KMS-11 (cell line): ENCODE data around the gene UCK2.
A peak's percentile ranks its signal among the peaks of the same experiment; 100 is the strongest.

ENCODE experiments used
- H2AFZ ChIP-seq: fragments of 200-600 bp; sonication (generic); 2 replicates; pipeline ENCODE4 v1.6.1; 2016; ENCODE audit warnings: antibody characterized with exemption, mixed run types, low read depth
- H3K27ac ChIP-seq: fragments of 200-600 bp; sonication (generic); 2 replicates; pipeline ENCODE4 v1.6.1; 2016; ENCODE audit warnings: mild to moderate bottlenecking, mixed run types
- H3K27me3 ChIP-seq: fragments of 200-600 bp; sonication (generic); 2 replicates; pipeline ENCODE4 v1.6.1; 2017; ENCODE audit warnings: mild to moderate bottlenecking, low read depth, mixed run types, moderate library complexity; ENCODE audit not compliant: insufficient read depth
- H3K36me3 ChIP-seq: fragments of 200-600 bp; sonication (generic); 2 replicates; pipeline ENCODE4 v1.6.1; 2017; ENCODE audit warnings: mild to moderate bottlenecking, mixed run types; ENCODE audit not compliant: insufficient read depth
- H3K4me1 ChIP-seq: fragments of 200-600 bp; sonication (generic); 2 replicates; pipeline ENCODE4 v1.6.1; 2016; ENCODE audit warnings: mild to moderate bottlenecking, low read depth, mixed run types; ENCODE audit not compliant: poor library complexity, severe bottlenecking
- H3K4me2 ChIP-seq: fragments of 200-600 bp; sonication (generic); 2 replicates; pipeline ENCODE4 v1.7.0; 2016; ENCODE audit warnings: mild to moderate bottlenecking, mixed run types
- H3K4me3 ChIP-seq: fragments of 200-600 bp; sonication (generic); IDR thresholded peaks from 2 replicates; pipeline ENCODE4 v1.6.1; 2017; ENCODE audit warnings: low read depth, low read length, mixed read lengths; ENCODE audit not compliant: insufficient read depth
- H3K79me2 ChIP-seq: fragments of 200-600 bp; sonication (generic); 2 replicates; pipeline ENCODE4 v1.6.1; 2016; ENCODE audit warnings: low read depth, mixed run types; ENCODE audit not compliant: insufficient read depth
- H3K9ac ChIP-seq: fragments of 200-600 bp; sonication (generic); 2 replicates; pipeline ENCODE4 v1.6.1; 2016; ENCODE audit warnings: mild to moderate bottlenecking, mixed run types
- H4K20me1 ChIP-seq: fragments of 200-600 bp; sonication (generic); 2 replicates; pipeline ENCODE4 v1.6.1; 2016; ENCODE audit warnings: mild to moderate bottlenecking, mixed run types; ENCODE audit not compliant: insufficient read depth
- TF ChIP-seq, protein P1 (sequence below): fragments of 200-600 bp; sonication (generic); conservative IDR thresholded peaks from 2 replicates; pipeline ENCODE4 v1.6.1; 2017; ENCODE audit warnings: low read depth, mild to moderate bottlenecking, antibody characterized with exemption, low read length, moderate library complexity, mixed read lengths

UCK2 gene

DNA sequence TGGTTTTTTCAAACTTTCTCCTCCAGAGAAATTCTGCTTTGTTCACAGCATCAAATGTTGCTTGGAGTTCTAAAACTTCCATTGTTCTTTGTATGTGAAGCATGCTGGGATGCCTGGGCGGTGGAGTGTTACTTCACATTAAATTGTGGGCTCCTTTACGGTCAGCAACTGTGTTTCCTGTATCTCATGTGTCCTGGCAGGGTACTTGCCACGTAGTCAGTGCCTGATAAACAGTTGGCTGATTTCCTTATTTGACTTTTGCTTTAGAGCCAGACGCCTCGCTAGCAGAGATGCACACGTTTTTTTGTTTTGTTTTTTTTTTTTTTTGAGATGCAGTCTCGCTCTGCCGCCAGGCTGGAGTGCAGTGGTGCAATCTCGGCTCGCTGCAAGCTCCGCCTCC lies 96.7 kb downstream of the UCK2 start:
- no peaks in the 10 kb centered on the region for H4K20me1 ChIP-seq

DNA sequence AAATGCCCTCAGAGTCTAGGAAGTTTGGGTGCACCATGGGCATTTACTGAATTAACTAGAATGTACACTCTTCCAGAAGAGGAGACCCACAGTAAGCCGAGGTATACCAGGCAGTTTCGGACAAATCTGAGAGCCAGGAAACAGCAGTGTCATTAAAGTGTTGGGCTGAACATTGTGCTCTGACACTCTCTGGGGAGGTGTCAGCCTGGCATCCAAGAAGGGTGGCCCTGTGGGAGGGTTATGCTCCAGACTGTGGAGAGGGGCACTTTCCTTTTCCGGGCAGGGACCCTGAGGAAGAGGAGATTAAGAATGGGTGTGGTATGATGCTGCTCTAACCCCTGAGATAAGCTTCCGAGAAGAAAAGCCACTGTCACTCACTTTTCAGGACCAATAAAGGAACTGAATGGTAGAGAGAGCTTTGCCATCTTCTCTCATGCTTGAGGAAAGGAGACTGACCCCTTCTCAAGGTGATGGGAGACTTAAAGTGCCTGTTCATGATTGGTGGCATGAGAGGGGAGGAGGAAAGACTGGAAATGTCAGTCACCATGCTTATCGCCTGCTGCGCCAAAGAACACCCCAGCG lies 98.2 kb downstream of the UCK2 start:
- Histone ChIP-seq H3K79me2 (no peaks in the 10 kb centered on the region), H3K4me1 (peaks cover 7% of the 10 kb centered on the region), H3K4me3 (no peak overlapping the region), H3K9ac (no peak overlapping the region), H3K4me2 (no peak overlapping the region), H3K27ac (no peak overlapping the region), H2AFZ (no peak overlapping the region), H3K27me3 (no peaks in the 10 kb centered on the region), H4K20me1 (no peaks in the 10 kb centered on the region), H3K36me3 (no peaks in the 10 kb centered on the region)
- TF ChIP-seq, protein P1, sequence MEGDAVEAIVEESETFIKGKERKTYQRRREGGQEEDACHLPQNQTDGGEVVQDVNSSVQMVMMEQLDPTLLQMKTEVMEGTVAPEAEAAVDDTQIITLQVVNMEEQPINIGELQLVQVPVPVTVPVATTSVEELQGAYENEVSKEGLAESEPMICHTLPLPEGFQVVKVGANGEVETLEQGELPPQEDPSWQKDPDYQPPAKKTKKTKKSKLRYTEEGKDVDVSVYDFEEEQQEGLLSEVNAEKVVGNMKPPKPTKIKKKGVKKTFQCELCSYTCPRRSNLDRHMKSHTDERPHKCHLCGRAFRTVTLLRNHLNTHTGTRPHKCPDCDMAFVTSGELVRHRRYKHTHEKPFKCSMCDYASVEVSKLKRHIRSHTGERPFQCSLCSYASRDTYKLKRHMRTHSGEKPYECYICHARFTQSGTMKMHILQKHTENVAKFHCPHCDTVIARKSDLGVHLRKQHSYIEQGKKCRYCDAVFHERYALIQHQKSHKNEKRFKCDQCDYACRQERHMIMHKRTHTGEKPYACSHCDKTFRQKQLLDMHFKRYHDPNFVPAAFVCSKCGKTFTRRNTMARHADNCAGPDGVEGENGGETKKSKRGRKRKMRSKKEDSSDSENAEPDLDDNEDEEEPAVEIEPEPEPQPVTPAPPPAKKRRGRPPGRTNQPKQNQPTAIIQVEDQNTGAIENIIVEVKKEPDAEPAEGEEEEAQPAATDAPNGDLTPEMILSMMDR = no peak

More for the DNA sequence above, 96.7 kb downstream of the UCK2 start:
- Histone ChIP-seq H3K4me3 (no peak overlapping the region), H3K36me3 (no peaks in the 10 kb centered on the region), H3K4me2 (no peak overlapping the region), H3K79me2 (no peaks in the 10 kb centered on the region), H2AFZ (no peak overlapping the region), H3K4me1 (peaks cover 7% of the 10 kb centered on the region), H3K27ac (no peak overlapping the region), H3K9ac (no peak overlapping the region), H3K27me3 (no peaks in the 10 kb centered on the region)
- TF ChIP-seq, protein P1 = no peak

DNA sequence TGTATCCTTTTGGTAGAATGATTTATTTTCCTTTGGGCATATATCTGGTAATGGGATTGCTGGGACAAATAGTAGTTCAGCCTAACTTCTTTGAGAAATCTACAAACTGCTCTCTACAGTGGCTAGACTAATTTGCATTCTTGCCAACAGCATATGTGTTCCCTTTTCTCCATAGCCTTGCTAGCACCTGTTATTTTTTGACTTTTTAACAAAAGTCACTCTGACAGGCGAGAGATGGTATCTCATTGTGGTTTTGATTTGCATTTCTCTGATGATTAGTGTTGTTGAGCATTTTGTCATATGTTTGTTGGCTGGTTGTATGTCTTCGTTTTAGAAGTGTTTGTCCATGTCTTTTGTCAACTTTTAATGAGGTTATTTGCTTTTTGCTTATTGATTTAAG lies 99.8 kb downstream of the UCK2 start:
- H3K27ac ChIP-seq = no peak overlapping the region
- no peaks in the 10 kb centered on the region for H4K20me1 ChIP-seq
- TF ChIP-seq, protein P1 = no peak

GRCh38 chr1:165928075-165928731 lies 100.8 kb downstream of the UCK2 start:
- Histone ChIP-seq H3K36me3 (no peaks in the 10 kb centered on the region), H2AFZ (no peak overlapping the region), H3K4me3 (no peak overlapping the region), H3K79me2 (no peaks in the 10 kb centered on the region), H3K27ac (no peak overlapping the region), H3K9ac (no peak overlapping the region), H4K20me1 (no peaks in the 10 kb centered on the region), H3K4me1 (peaks cover 7% of the 10 kb centered on the region), H3K27me3 (no peaks in the 10 kb centered on the region), H3K4me2 (no peak overlapping the region)
- TF ChIP-seq, protein P1 = peak; percentile 99

More for the DNA sequence above, 99.8 kb downstream of the UCK2 start:
- Histone ChIP-seq H3K4me2 (0 out of 2 replicates have a peak overlapping the region, but pooled peaks have one; percentile 3), H3K4me1 (peaks cover 7% of the 10 kb centered on the region), H3K9ac (no peak overlapping the region), H3K36me3 (no peaks in the 10 kb centered on the region), H3K79me2 (no peaks in the 10 kb centered on the region), H3K27me3 (no peaks in the 10 kb centered on the region), H2AFZ (no peak overlapping the region), H3K4me3 (no peak overlapping the region)
